NCI-H146 treated with DMSO at 0.1 percent for 48 hours (cell line): ENCODE measurements around the gene VPS37B.

Experiments
- DNase-seq: peaks from one replicate; lab custom pipeline; 2025; ENCODE audit not compliant: unreplicated experiment; lab: John Stamatoyannopoulos, UW

Gene VPS37B

DNA sequence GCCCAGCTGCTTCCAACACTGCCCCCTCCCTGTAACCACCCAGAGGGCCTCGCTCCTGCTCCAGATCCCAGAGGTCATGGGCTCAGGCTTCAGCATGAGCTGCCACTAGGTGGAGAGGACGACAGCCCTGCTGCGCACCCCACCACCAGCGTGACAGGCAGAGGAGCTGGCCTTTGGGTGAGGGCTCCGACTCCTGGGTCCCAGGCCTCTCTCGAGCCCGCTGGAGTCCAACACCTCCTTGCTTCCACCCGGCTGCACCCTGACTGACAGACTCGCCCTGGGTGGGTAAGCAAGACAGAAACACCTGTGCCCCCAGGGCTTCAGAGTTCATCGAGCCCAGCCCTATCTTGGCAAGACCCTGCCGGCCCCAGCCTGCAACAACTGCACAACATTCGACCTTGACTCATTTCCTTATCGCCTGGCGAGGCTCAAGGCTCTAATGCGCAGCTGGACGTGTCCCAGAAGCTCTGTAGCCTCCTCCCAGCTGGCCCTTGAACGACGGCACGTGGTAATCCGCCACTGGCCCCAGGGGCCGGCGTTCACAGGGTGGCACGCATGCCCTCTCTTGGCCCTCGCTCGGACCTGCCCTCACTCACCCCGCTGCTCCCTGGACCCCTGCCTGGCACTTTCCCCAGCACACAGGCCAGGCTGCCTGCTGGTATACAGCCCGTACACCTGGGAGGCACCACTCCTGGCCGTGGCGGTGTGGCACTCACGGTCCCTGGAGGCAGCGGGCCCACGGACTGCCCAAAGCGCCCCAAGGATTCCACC lies 28.0 kb downstream of the VPS37B start:
- no peak for DNase-seq

DNA sequence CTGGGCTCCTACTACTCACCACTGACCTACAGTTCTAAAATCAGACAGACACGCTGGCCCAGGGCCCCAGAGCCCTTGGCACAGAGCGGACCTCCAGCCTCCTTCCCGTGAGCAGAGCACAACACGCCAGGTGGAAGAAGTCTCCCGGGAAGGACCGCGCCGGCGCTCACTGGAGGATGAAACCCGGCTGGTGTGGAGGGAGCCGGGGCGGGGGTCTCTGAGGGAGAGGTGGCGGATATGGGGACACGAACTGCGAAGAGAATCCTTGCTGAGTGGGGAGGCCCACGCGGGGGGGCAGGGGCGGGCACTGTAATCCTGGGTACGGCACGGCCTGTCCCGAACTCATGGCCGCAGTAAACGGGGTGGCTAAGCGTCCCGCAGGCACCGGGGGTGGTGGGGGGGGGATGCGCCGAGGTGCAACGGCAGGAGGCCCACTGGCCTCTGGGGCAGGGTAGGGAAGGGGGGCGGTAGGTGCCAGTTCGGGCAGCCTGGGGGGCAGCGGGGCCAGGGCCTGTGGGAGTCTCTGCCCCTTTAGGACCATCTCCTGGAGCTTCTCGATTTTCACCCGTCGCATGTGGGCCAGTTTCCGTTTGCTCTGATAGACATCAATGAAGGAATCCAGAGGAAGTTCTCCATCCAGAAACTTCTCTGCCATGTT lies 28.8 kb downstream of the VPS37B start:
- no peak for DNase-seq

DNA sequence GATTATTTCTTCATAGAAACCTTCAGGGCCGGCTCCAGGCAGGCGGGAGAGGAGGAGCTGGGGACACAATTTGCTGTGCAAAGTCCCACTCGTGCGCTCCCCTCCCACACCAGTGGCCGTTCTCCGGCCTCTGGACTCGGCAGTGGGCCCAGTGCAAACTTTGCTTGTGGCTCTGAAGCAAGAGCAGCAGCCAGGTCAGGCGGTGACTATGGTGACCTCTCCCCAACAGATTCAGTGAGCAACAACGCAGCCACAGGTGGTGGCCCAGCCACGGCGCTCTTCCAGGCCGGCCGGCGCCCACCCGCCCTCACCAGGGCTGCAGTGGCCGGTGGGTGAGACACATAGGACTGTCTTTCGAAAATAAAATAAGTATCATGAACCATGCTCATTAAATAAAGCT lies 29.5 kb downstream of the VPS37B start:
- DNase-seq, result no peak

DNA sequence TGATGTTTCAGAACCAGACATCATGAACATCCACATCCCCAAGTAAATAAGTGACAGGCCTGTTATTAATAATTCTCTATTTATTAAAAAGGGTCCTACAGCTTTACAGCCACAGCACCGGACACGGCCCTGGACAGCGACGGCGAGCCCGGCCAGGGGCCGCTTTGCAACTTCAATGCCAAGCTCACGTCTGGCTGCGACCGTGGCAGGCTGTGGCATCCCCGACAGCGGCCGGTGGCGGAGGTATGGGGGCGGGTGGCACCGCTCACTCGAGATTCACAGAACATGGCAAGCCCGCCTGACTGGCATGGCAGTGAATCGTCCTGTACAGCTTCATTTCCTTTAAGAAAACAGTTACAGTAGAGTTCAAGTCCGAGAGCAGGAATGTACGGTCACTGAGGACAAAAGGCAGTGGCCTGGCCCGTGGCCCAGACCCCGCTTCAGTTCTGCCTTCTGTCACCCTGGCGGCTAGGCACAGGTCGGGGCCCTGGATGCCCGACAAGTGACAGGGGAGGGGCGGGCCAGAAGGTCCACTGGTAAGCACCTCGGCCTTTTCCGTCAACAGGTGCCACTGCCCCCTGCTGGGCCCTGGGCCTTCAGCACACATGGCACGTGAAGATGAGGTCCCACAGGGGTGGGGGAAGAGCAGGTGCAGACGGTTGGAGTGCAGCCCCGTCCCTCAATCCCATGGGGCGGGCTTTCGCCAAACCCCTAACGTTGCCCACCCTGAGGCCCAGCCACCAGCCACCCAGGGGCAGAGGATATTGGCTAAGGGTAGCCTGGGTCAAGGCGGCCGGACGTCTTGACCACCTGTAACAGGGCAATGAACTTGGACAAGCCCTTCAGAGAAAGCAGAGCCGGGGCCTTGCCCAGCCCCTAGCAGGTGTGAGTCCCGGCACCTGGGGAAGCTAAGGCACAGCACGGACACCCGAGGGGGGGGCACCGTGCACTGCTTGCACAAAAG lies 30.4 kb downstream of the VPS37B start:
- DNase-seq, result no peak

DNA sequence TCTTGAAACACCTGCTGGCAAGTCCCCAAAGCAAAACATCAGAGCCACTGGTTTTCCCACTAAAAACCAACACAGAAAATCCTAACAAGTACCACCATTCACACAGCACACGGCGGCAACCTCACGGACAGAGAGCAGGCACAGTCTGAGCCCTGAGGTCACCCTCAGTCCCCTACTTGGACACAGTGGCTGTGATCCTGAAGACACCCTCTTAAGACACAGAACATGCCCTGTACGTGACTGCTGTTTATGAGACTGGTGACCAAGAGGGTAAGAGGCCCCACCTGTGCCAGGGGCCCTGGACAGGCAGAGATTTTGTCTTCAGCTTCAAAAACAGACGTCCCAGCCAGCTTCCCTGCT lies 31.1 kb downstream of the VPS37B start:
- no peak for DNase-seq

DNA sequence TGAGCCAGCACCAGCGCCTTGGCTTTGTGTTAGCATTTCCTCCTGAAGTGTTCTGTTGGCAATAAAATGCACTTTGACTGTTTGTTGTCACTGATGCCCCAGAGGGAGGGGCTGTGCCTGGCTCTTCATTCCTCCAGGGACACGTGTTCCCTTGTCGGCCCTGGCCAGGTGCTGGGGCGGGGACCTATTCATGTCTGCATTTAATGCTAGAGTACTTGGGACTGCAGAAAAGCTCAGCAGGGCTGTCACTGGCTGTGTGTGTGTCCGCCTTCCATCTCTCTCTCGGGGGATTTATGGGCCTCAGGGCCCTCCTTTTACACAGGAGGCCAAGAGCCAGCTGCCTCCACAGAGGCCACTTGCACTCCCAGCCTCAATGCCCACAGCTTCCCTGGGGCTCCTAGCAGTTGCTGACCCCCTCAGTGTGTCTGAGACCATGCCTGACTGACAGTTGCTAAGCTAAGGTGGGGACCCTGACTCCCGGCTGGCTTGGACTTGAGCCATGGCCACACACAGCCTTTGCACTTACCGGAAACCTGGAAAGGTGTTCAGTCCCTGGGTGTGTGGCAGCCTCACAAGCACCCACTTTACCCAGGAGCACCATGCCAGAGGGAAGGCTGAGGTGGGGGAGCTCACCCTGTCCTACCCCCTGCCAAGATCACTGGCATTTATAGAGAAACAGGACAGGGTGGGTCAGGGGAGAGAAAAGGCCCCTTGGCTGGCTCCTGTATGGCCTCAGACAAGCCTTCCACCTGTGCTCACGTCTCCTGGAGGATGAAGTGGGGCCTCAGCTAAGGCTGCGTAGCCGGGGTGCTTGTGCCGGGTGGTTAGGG lies 32.8 kb downstream of the VPS37B start:
- no peak for DNase-seq

DNA sequence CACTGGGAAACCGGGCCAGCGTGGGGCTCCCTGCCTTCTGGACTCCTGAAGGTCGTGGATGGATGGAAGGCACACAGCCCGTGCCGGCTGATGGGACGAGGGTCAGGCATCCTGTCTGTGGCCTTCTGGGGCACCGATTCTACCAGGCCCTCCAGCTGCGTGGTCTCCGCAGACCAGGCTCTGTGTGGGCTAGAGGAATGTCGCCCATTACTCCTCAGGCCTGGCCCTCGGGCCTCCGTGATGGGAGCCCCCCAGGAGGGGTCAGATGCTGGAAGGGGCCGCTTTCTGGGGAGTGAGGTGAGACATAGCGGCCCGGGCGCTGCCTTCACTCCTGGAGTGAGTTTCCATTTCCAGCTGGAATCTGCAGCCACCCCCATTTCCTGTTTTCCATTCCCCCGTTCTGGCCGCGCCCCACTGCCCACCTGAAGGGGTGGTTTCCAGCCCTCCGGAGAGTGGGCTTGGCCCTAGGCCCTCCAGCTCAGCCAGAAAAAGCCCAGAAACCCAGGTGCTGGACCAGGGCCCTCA lies 33.8 kb downstream of the VPS37B start:
- DNase-seq, result no peak

DNA sequence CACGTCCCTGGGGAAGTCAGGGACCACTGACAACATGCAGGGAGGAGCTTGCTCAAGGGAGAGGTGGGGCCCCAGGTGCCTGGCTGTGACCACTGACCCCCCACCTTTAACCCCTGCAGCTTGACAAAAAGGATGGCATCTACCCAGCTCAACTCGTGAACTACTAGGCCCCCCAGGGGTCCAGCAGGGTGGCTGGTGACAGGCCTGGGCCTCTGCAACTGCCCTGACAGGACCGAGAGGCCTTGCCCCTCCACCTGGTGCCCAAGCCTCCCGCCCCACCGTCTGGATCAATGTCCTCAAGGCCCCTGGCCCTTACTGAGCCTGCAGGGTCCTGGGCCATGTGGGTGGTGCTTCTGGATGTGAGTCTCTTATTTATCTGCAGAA lies 34.3 kb downstream of the VPS37B start:
- DNase-seq, result no peak

DNA sequence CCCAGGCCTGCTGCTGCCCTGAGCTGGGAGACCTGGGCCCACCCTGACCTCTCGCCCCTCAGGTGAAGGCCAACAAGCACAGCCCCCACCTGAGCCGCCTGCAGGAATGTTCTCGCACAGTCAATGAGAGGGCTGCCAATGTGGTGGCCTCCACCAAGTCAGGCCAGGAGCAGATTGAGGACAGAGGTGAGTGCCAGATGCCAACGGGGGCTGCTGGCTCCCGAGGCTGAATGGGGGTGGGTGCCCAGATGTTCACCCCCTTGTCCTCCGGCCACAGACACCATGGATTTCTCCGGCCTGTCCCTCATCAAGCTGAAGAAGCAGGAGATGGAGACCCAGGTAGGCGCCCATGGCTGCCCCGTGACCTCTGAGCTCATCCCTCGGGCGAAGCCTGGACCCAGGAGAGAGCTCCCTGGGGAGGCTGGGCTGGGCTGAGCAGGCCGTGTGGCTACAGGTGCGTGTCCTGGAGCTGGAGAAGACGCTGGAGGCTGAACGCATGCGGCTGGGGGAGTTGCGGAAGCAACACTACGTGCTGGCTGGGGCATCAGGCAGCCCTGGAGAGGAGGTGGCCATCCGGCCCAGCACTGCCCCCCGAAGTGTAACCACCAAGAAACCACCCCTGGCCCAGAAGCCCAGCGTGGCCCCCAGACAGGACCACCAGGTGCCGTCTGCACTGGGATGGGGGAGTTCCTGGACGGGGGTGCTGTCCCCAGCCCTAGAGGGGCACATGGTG lies 34.9 kb downstream of the VPS37B start:
- DNase-seq, result no peak

DNA sequence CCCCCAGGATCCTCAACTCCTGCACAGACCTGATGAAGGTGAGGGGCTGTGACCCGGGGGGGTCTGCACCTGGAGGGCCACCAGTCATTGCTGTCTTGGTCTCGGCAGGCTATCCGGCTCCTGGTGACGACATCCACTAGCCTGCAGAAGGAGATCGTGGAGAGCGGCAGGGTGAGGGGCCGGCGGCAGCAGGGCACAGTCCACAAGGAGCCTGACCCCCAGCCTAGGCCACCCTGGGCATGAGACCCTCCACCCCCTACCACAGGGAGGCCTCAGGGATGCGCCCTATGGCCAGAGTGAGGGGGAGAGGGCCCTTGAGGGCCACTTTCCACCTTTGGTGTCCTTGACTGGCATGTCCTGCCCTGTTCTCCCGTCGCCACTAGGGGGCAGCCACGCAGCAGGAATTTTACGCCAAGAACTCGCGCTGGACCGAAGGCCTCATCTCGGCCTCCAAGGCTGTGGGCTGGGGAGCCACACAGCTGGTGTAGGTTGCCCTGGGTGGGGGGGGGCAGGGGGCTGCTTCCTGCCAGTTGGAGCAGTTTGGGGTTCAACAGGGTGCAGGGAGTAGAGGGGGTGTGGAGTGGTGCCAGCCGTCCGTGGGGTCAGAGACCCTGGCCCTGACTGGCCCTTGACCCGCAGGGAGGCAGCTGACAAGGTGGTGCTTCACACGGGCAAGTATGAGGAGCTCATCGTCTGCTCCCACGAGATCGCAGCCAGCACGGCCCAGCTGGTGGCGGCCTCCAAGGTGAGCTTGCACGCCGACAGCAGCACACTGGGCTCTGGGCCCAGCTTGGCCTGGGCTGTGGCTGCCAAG lies 35.7 kb downstream of the VPS37B start:
- peak; percentile 9 for DNase-seq

DNA sequence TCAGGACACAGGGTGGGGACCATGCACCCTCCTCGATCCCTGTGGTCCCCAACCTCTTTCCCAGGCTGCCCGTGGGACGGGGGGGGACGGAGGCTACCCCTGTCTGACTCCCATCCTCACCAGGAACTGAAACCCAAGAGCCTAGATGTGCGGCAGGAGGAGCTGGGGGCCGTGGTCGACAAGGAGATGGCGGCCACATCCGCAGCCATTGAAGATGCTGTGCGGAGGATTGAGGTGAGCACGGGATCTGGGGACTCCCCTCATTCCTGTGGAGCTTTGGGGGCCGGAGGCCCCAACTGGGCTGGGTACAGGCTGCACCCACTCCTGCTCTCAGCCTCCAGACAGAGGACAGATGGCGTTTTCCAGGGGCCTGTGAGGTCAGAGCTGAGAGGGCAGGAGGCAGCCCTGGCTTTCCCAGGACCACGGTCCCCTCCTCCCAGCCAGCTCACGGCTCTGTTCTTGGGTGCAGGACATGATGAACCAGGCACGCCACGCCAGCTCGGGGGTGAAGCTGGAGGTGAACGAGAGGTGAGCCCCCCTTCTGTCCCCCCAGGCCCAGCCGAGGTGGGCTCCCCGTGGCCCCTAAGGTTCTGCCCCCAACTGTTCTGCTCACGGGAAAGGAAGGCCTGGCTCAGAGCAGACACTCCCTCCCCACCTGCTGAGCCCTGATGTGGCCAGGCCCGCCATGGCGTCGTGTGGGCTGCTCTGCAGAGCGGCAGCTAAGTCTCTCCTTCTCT lies 36.5 kb downstream of the VPS37B start:
- no peak for DNase-seq

DNA sequence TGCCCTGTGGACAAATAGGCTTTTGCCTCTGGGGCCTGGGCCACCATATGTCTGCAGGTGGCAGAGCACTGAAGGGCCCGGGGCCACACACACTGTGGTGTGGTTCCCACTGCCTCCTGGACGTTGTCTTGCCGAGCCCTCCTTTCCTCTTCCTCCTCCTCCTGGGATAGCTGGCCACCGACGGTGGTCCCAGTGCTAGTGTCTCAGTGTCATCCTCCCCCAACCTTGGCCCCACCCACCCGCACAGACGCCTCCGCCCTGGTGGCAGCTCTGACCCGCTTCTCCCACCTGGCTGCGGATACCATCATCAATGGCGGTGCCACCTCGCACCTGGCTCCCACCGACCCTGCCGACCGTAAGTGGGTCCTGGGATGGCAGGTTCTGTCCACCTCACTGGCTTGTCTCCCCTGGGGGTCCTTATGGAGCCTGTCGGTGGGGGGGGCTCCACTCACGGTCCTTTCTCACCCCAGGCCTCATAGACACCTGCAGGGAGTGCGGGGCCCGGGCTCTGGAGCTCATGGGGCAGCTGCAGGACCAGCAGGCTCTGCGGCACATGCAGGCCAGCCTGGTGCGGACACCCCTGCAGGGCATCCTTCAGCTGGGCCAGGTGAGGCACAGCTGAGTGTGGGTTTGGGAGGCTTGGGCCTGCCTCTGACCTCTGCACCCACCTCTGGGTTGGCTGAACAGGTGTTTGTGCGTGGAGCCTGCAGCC lies 37.2 kb downstream of the VPS37B start:
- no peak for DNase-seq

DNA sequence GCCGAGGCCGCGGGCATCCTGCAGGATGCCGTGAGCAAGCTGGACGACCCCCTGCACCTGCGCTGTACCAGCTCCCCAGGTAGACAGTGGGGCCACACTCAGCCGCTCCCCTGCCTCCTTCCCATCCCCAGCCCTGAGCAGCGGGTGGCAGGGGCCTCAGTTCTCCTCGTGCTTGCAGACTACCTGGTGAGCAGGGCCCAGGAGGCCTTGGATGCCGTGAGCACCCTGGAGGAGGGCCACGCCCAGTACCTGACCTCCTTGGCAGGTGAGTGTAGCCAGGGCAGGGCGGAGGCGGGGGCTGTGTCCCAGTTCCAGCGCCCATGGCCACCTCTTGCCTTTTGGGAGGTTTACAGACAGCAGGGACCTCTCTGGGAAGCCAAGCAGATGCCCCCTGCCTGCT lies 37.8 kb downstream of the VPS37B start:
- DNase-seq, result no peak

DNA sequence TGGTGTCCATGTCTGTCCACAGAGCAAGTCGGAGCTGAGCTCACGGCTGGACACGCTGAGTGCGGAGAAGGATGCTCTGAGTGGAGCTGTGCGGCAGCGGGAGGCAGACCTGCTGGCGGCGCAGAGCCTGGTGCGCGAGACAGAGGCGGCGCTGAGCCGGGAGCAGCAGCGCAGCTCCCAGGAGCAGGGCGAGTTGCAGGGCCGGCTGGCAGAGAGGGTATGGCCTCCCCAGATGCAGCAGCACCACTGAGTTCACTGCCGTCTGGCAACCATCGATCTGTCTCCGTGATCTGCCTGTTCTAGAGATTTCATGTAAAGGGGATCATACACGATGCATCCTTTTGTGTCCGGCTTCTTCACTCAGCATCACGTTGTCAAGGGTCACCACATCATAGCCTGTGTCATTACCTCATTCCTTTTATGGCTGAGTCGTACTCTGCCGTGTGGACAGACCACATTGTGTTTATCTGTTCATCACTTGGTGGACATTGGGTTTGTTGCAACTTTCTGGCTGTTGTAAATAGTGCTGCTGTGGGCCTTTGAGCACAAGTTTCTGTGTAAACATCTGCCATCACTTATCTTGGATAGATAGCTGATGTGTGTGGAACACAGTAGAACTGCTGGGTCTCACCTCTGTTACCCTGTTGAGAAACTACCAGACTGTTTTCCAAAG lies 38.8 kb downstream of the VPS37B start:
- DNase-seq, result no peak

DNA sequence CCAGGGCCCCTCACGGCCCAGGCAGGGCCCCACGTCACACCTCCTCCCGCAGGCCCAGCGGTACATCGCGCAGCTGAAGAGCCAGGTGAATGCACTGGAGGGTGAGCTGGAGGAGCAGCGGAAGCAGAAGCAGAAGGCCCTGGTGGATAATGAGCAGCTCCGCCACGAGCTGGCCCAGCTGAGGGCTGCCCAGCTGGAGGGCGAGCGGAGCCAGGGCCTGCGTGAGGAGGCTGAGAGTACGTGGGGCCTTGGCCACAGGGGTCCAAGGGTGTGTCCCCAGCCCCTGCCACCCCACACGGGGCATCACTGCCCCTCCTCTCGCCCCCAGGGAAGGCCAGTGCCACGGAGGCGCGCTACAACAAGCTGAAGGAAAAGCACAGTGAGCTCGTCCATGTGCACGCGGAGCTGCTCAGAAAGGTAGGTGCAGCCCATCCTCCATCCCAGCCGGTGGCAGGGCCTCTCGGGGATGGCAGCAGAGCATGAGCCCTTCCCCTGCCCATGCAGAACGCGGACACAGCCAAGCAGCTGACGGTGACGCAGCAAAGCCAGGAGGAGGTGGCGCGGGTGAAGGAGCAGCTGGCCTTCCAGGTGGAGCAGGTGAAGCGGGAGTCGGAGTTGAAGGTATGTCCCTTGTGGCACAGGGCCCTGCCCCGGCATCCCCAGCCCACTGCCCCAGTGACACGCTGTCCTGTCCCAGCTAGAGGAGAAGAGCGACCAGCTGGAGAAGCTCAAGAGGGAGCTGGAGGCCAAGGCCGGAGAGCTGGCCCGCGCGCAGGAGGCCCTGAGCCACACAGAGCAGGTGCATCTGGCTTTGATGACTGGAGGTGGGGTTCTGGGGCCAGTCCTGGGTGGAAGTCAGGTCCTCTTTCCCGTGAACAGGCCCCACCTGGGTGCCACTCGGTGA lies 39.7 kb downstream of the VPS37B start:
- DNase-seq, result no peak
